Left colon (tissue), 2 donors: ENCODE measurements around the gene PI16. TPM values are rescaled to one million over a fixed set of nuclear protein-coding genes. Genes with fewer than 3 reads are reported as not detected.

Experiments
- ATAC-seq: fragments of 200-7000 bp; cut with Tn5 transposase; one replicate; pipeline ENCODE4 v1.9.1; 2020; ENCODE audit warnings: mild to moderate bottlenecking, moderate library complexity
- DNase-seq, 2 donors: peaks; one replicate each; pipeline ENCODE4 v3.0.0-alpha.2; 2020
- intact Hi-C, 2 donors: fragments of 100-400 bp; cut with DNase I in 1 of 2; cut with micrococcal nuclease in 1 of 2; formaldehyde crosslinking; loops; one replicate each; pipeline versions ENCODE4 v1.11.2 to v1.14.0; 2022; cut with DNase I, micrococcal nuclease
- total RNA-seq, 2 donors: library from RNA; stranded (reverse); fragmentation: NEBNext Ultra II Directional; extraction: Animal tissue kit (Norgen Biotek cat#: 25700); gene quantifications; one replicate each; pipeline ENCODE4 v1.2.1, GENCODE V29; 2021
- donor health status: DM: no; HTN: no; CAD: no.
- donor health status: DM: yes; HTN: yes; CAD: no.

The PI16 gene
- total RNA-seq, 2 donors from 2014 or later: 2.0 to 4.0 TPM

DNA sequence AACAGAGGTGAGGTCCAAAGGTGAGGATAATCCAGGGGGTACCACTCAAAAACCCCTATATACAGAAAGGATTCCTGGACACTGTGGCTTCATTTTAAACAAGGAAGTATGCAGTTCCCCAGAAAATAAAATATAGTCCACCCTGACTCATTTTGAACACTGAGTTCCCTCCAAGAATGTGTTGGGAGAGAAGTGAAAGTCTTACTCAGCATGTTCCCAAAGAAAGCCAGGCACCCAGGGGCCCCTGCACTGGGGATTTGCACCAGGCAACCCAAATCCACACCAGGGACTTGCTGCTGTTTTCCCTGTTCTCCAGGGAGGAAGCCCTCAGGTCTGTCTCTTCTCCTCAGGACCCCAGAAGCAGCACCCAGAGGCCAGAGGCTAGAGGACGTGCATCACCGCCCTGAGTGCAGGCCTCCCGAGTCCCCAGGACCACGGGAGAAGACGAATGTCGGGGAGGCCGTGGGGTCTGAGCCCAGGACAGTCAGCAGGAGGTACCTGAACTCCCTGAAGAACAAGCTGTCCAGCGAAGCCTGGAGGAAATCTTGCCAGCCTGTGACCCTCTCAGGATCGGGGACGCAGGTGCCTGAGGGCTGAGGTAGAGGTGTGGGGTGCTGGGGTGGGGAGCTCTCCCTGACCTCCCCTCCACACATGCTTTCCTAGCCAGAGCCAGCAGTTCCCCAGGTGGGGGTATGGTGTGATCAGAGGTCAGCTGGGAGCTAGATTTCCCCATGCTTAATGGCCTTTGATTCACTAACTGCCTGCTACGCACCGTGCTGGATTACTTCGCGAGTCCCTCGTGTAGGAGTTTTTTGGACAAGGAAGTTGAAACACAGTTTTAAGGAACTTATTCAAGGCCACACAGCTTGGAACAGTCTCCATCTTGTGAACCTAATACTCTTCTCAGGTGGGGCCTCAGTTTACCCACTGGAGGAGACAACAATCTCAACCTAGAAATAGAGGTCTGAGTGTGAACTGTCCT lies 54.2 kb downstream of the PI16 start:
- DNase-seq (no peak), ATAC-seq (no peak)
- intact Hi-C loops: no loop called here

- intact Hi-C loops: no loop called here
These were observed 55.9 kb downstream of the PI16 start for GRCh38 chr6:37010402-37010892.

GRCh38 chr6:37011656-37012378 lies 57.3 kb downstream of the PI16 start:
- no peak for DNase-seq
- ATAC-seq: no peak
- intact Hi-C loops: no loop called here

More at GRCh38 chr6:37010402-37010892, 55.9 kb downstream of the PI16 start:
- DNase-seq (no peak), ATAC-seq (no peak)

GRCh38 chr6:37013516-37014491 lies 59.3 kb downstream of the PI16 start:
- intact Hi-C loops: no loop called here
- ATAC-seq: no peak
- no peak for DNase-seq

Other genes with a start within 250 kb of the PI16 start
- 1 to 10 TPM; 3.8 to 7.8 TPM for gene CPNE5, start 115.3 kb upstream of the PI16 start, total RNA-seq
- 10 to 100 TPM; 10.1 to 12.6 TPM for gene PPIL1, start 79.9 kb upstream of the PI16 start, total RNA-seq
- gene C6orf89, start 68.8 kb upstream of the PI16 start, total RNA-seq: 10 to 100 TPM; 53.9 to 59.3 TPM
- gene MTCH1, start 31.5 kb downstream of the PI16 start, total RNA-seq: 100 to 1,000 TPM; 142 to 149 TPM
- 10 to 100 TPM in 1 of 2 donors, 1 to 10 TPM in 1; 5.1 to 13.5 TPM for gene FGD2, start 50.9 kb downstream of the PI16 start, total RNA-seq
- gene PIM1, start 215.4 kb downstream of the PI16 start, total RNA-seq: 10 to 100 TPM; 27.1 to 37.0 TPM